Lung microvascular endothelial cell (primary cell): ENCODE results near the gene SPATA4. TPM values are rescaled to one million over a fixed set of nuclear protein-coding genes. Genes with fewer than 3 reads are reported as not detected.
"Not testable (repeated sequence)": the region's sequence is repeated elsewhere in the genome, so short reads cannot be mapped to it uniquely, and the experiment has no call there.

Experiments used
- DNase-seq, 2 donors: peaks; one replicate each; pipeline versions ENCODE4 v3.0.0 to v3.0.0-alpha.2; 2010; ENCODE audit warnings: low read depth in 2 of 2
- total RNA-seq: library from RNA; depleted of rRNA; stranded (reverse); fragments of >200 nt; gene quantifications from 2 replicates; pipeline ENCODE4 v1.2.1, GENCODE V29; 2014

The SPATA4 gene
- total RNA-seq, result not detected in 2 replicates

GRCh38 chr4:176195184-176195978 lies at the start of gene SPATA4:
Gene SPATA4, minus strand, starts transcription at chr4:176195585. Its CDS starts 23 bp downstream, at chr4:176195562.
- peak; percentile 93 to 94 for DNase-seq

GRCh38 chr4:176242764-176243347 lies 47.5 kb upstream of the SPATA4 start:
- DNase-seq, result no peak

- no peak for DNase-seq
Measured at GRCh38 chr4:176241703-176242102, 46.3 kb upstream of the SPATA4 start.

- peak in 1 of 2 donors; percentile 23 for DNase-seq
Measured at GRCh38 chr4:176238826-176239225, 43.4 kb upstream of the SPATA4 start.

- DNase-seq, result peak; percentile 29 to 96
Measured at GRCh38 chr4:176238157-176238610, 42.8 kb upstream of the SPATA4 start.

- DNase-seq, result peak in 1 of 2 donors; percentile 33
Measured at GRCh38 chr4:176236946-176237345, 41.6 kb upstream of the SPATA4 start.

- no peak for DNase-seq
Measured at GRCh38 chr4:176230836-176231235, 35.5 kb upstream of the SPATA4 start.

- no peak for DNase-seq
Measured at GRCh38 chr4:176229645-176230044, 34.3 kb upstream of the SPATA4 start.

- DNase-seq, result no peak
Measured at GRCh38 chr4:176226736-176227135, 31.4 kb upstream of the SPATA4 start.

GRCh38 chr4:176223561-176223960 lies 28.2 kb upstream of the SPATA4 start:
- no peak for DNase-seq

- no peak for DNase-seq
Measured at GRCh38 chr4:176222149-176222548, 26.8 kb upstream of the SPATA4 start.

- DNase-seq, result no peak
Measured at GRCh38 chr4:176217510-176217909, 22.1 kb upstream of the SPATA4 start.

- not testable (repeated sequence) for DNase-seq
Measured at GRCh38 chr4:176212351-176212750, 17.0 kb upstream of the SPATA4 start.

- DNase-seq, result no peak
Measured at GRCh38 chr4:176210579-176211296, 15.4 kb upstream of the SPATA4 start.

GRCh38 chr4:176210101-176210500 lies 14.7 kb upstream of the SPATA4 start:
- DNase-seq, result no peak

- DNase-seq, result no peak
Measured at GRCh38 chr4:176209535-176209934, 14.2 kb upstream of the SPATA4 start.

GRCh38 chr4:176207839-176208238 lies 12.5 kb upstream of the SPATA4 start:
- no peak for DNase-seq

GRCh38 chr4:176205299-176205698 lies 9.9 kb upstream of the SPATA4 start:
- no peak for DNase-seq

- DNase-seq, result no peak
Measured at GRCh38 chr4:176198316-176198903, 3.0 kb upstream of the SPATA4 start.

GRCh38 chr4:176193938-176194337 lies 1.4 kb downstream of the SPATA4 start:
- DNase-seq, result peak in 1 of 2 donors; percentile 69

- peak; percentile 3 to 55 for DNase-seq
Measured at GRCh38 chr4:176193126-176193525, 2.3 kb downstream of the SPATA4 start.

GRCh38 chr4:176191974-176192373 lies 3.4 kb downstream of the SPATA4 start:
- peak in 1 of 2 donors; percentile 3 for DNase-seq
